Type B pancreatic cell (in vitro differentiated cells): ENCODE results near the gene NDEL1. TPM values are rescaled to one million over a fixed set of nuclear protein-coding genes. Genes with fewer than 3 reads are reported as not detected.
A peak's percentile ranks its signal among the peaks of the same experiment; 100 is the strongest.
"Not testable (repeated sequence)": the region's sequence is repeated elsewhere in the genome, so short reads cannot be mapped to it uniquely, and the experiment has no call there.

Experiments used
- DNase-seq: peaks from one replicate; pipeline ENCODE4 v3.0.0; 2021; ENCODE audit warnings: mixed read lengths; ENCODE audit not compliant: unreplicated experiment; ENCODE audit errors: extremely low spot score
- H3K27ac Mint-ChIP-seq: 2 replicates; pipeline ENCODE4 v1.8.0; 2021; ENCODE audit warnings: mild to moderate bottlenecking, mixed read lengths
- H3K27me3 Mint-ChIP-seq: 2 replicates; pipeline ENCODE4 v1.8.0; 2021; ENCODE audit warnings: mixed read lengths
- H3K36me3 Mint-ChIP-seq: 2 replicates; pipeline ENCODE4 v1.8.0; 2021; ENCODE audit warnings: mixed read lengths
- H3K4me1 Mint-ChIP-seq: one replicate; pipeline ENCODE4 v1.8.0; 2021; ENCODE audit warnings: mixed read lengths; ENCODE audit not compliant: unreplicated experiment
- H3K4me3 Mint-ChIP-seq: 2 replicates; pipeline ENCODE4 v1.8.0; 2021; ENCODE audit warnings: mild to moderate bottlenecking, mixed read lengths
- H3K9me3 Mint-ChIP-seq: 2 replicates; pipeline ENCODE4 v1.8.0; 2021; ENCODE audit warnings: mixed read lengths
- CTCF ChIP-seq: fragments of 200-600 bp; sonication (generic); conservative IDR thresholded peaks from 2 replicates; pipeline ENCODE4 v1.5.0; 2021; ENCODE audit warnings: antibody characterized with exemption, mild to moderate bottlenecking
- total RNA-seq: library from RNA; stranded (reverse); gene quantifications from 2 replicates; pipeline ENCODE4 v1.2.1, GENCODE V29; 2021; ENCODE audit warnings: low replicate concordance

NDEL1 gene
- total RNA-seq, 1 donor from 2014 or later, result 51.4 TPM

GRCh38 chr17:8392674-8393469 is 42.8 kb upstream of the NDEL1 start:
- no peak for TF ChIP-seq CTCF
- Mint-ChIP-seq H3K4me3 (no peak overlapping the region), H3K36me3 (no peaks in the 10 kb centered on the region), H3K4me1 (peaks cover 3% of the 10 kb centered on the region), H3K9me3 (no peaks in the 10 kb centered on the region), H3K27me3 (peaks cover 31% of the 10 kb centered on the region), H3K27ac (peak overlapping the region; percentile 92)
- no peak for DNase-seq

GRCh38 chr17:8393470-8394231 is 42.0 kb upstream of the NDEL1 start:
- H3K27ac Mint-ChIP-seq, result peak overlapping the region; percentile 92
- no peaks in the 10 kb centered on the region for H3K9me3 Mint-ChIP-seq
- no peak for DNase-seq
- TF ChIP-seq CTCF, result no peak
- peak overlapping the region; percentile 36 for H3K4me3 Mint-ChIP-seq
- peaks cover 3% of the 10 kb centered on the region for H3K4me1 Mint-ChIP-seq
- peaks cover 38% of the 10 kb centered on the region for H3K27me3 Mint-ChIP-seq
- no peaks in the 10 kb centered on the region for H3K36me3 Mint-ChIP-seq

GRCh38 chr17:8394497-8394896 is 41.2 kb upstream of the NDEL1 start:
- peaks cover 39% of the 10 kb centered on the region for H3K27me3 Mint-ChIP-seq
- not testable (repeated sequence) for H3K27ac Mint-ChIP-seq, DNase-seq, H3K4me3 Mint-ChIP-seq, H3K36me3 Mint-ChIP-seq, H3K9me3 Mint-ChIP-seq, H3K4me1 Mint-ChIP-seq

- no peaks in the 10 kb centered on the region for H3K36me3 Mint-ChIP-seq
- no peaks in the 10 kb centered on the region for H3K9me3 Mint-ChIP-seq
- H3K27me3 Mint-ChIP-seq, result peaks cover 51% of the 10 kb centered on the region
- peak within 1 kb of the TSS; percentile 86 for H3K27ac Mint-ChIP-seq
- TF ChIP-seq CTCF, result no peak
- DNase-seq, result no peak
- peak within 1 kb of the TSS; percentile 79 for H3K4me3 Mint-ChIP-seq
- H3K4me1 Mint-ChIP-seq, result peaks cover 3% of the 10 kb centered on the region
Observed at GRCh38 chr17:8397636-8398035, 38.0 kb upstream of the NDEL1 start, which contains the start of gene RNF222. TSS of gene RNF222 (minus strand) at chr17:8397827. CDS start at chr17:8393461, 4,366 bp downstream.

DNA sequence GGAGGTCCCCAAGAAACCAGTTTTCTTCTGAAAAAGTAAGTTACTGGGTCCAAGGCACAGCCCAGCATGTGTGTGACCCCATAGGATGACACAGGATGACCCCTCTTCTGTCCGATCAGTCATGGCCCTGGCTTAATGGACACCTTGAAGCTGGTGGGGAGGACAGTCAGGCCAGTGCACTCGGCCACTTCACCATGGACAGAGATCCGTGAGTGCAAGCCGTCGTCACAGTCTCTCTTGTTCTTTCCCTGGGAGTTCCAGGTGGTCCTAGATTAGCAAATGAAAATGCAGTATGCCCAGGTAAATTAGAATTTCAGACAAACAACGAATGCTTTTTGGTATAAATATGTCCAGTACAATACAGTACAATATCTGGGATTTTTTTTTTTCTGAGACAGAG is 36.7 kb upstream of the NDEL1 start:
- no peak for DNase-seq
- Mint-ChIP-seq H3K4me3 (no peak overlapping the region), H3K36me3 (no peaks in the 10 kb centered on the region)

More for the DNA sequence above, 36.7 kb upstream of the NDEL1 start:
- Mint-ChIP-seq H3K27me3 (peaks cover 54% of the 10 kb centered on the region), H3K27ac (no peak overlapping the region), H3K4me1 (peaks cover 3% of the 10 kb centered on the region), H3K9me3 (no peaks in the 10 kb centered on the region)
- TF ChIP-seq CTCF, result no peak
